ENCODE results near the gene CEBPA. TPM values are rescaled to one million over a fixed set of nuclear protein-coding genes. Genes with fewer than 3 reads are reported as not detected.
A peak's percentile ranks its signal among the peaks of the same experiment; 100 is the strongest.

CEBPA gene
- total RNA-seq, 1 donor from 2014 or later = 0.45 TPM

DNA sequence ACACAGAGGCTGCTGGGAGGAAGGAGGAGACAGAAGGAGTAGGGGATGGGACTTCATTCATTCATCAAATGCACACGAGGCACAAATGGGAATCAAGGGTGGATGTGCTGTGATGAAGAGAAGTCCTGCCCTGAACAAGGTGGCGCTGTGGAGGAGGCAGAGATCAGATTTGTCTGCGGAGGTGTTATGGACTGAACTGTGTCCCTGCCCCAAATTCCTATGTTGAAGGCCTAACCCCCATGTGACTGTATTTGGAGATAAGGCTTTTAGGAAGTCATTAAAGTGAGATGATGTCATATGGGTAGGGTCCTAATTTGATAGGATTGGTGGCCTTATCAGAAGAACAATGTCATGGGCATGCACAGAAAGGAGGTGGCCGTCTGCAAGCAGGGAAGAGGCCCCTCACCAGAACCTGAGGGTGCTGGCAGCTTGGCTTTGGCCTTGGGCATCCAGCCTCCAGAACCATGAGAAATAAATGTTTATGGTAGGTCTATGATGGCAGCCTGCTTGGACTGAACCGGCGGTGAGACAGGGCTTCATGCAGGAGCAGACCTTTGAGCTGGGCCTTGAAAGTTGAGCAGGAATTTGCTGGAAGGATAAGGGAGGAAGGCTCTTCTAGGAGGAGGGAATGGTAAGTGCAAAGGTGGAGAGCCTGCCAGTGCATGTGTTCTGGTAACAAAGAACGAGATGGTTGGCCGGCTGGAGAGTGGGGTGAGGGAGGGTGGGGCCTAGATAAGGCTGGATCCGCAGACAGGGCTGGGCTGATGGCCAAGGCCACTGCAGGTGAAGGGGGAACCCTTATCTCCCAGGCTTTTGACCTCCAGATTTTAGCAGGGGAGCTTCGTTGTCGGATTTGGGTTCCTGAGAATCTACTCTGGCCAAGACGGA lies 2.7 kb upstream of the CEBPA start:
- no peak for FAIRE-seq

DNA sequence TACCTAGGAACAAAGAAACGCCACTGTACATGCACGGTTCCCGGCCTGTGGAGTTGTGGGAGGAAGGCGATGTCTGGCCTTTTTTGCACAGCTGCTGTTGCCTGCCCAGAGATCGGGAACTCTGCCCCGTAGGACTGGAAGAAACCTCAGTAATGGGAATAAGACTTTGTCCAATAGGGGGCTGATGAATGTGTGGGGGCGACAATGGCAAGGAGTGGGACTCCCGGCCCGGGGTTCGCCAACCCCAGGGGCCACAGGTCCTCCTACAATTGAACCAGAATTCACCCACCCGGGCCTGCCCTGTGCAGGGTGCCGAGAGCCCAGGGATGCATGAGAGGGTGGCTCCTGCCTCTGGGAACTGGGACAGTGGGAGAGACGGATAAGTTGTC lies 2.0 kb upstream of the CEBPA start:
- Histone ChIP-seq H3K4me3 (ENCODE audit: insufficient read depth, low read depth, low read length) (no peak overlapping the region), H3K9me3 (ENCODE audit: insufficient read depth, low read depth, low read length) (no peaks in the 10 kb centered on the region), H3K36me3 (ENCODE audit: insufficient read depth, low read length) (no peaks in the 10 kb centered on the region), H3K79me2 (ENCODE audit: insufficient read depth, low read length) (no peaks in the 10 kb centered on the region), H4K20me1 (ENCODE audit: insufficient read depth, low read length) (no peaks in the 10 kb centered on the region), H3K4me1 (ENCODE audit: insufficient read depth, low read length) (no peaks in the 10 kb centered on the region), H2AFZ (ENCODE audit: low read depth, low read length) (no peak overlapping the region), H3K9ac (ENCODE audit: low read length) (no peak overlapping the region), H3K27me3 (ENCODE audit: insufficient read depth, low read length) (peaks cover 36% of the 10 kb centered on the region), H3K27ac (ENCODE audit: low read depth, low read length) (no peak overlapping the region), H3K4me2 (ENCODE audit: low read length) (no peak overlapping the region)
- Mint-ChIP-seq H3K27ac (ENCODE audit: unreplicated experiment) (no peak overlapping the region), H3K36me3 (ENCODE audit: low read depth, unreplicated experiment) (no peaks in the 10 kb centered on the region), H3K9me3 (ENCODE audit: unreplicated experiment) (peaks cover 4% of the 10 kb centered on the region), H3K27me3 (ENCODE audit: low read depth, unreplicated experiment) (peaks cover 45% of the 10 kb centered on the region), H3K4me3 (ENCODE audit: unreplicated experiment) (peak overlapping the region; percentile 51), H3K4me1 (ENCODE audit: low read depth, unreplicated experiment) (no peaks in the 10 kb centered on the region)
- DNase-seq (ENCODE audit: low read depth) (no peak), FAIRE-seq (no peak)
- TF ChIP-seq, protein P1, sequence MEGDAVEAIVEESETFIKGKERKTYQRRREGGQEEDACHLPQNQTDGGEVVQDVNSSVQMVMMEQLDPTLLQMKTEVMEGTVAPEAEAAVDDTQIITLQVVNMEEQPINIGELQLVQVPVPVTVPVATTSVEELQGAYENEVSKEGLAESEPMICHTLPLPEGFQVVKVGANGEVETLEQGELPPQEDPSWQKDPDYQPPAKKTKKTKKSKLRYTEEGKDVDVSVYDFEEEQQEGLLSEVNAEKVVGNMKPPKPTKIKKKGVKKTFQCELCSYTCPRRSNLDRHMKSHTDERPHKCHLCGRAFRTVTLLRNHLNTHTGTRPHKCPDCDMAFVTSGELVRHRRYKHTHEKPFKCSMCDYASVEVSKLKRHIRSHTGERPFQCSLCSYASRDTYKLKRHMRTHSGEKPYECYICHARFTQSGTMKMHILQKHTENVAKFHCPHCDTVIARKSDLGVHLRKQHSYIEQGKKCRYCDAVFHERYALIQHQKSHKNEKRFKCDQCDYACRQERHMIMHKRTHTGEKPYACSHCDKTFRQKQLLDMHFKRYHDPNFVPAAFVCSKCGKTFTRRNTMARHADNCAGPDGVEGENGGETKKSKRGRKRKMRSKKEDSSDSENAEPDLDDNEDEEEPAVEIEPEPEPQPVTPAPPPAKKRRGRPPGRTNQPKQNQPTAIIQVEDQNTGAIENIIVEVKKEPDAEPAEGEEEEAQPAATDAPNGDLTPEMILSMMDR (IDR thresholded peaks at IDR 0.05; ENCODE audit: insufficient read depth, low read depth, low read length) = no peak
- no peak for TF ChIP-seq EZH2 (IDR thresholded peaks at IDR 0.05; ENCODE audit: insufficient read depth, low read length)

More for the DNA sequence above, 2.7 kb upstream of the CEBPA start:
- Mint-ChIP-seq H3K4me3 (ENCODE audit: unreplicated experiment) (peak overlapping the region; percentile 51), H3K27ac (ENCODE audit: unreplicated experiment) (no peak overlapping the region), H3K27me3 (ENCODE audit: low read depth, unreplicated experiment) (peaks cover 49% of the 10 kb centered on the region), H3K9me3 (ENCODE audit: unreplicated experiment) (peaks cover 4% of the 10 kb centered on the region), H3K4me1 (ENCODE audit: low read depth, unreplicated experiment) (no peaks in the 10 kb centered on the region), H3K36me3 (ENCODE audit: low read depth, unreplicated experiment) (no peaks in the 10 kb centered on the region)
- Histone ChIP-seq H2AFZ (ENCODE audit: low read depth, low read length) (no peak overlapping the region), H3K4me2 (ENCODE audit: low read length) (no peak overlapping the region), H3K9me3 (ENCODE audit: insufficient read depth, low read depth, low read length) (no peaks in the 10 kb centered on the region), H3K4me1 (ENCODE audit: insufficient read depth, low read length) (no peaks in the 10 kb centered on the region), H4K20me1 (ENCODE audit: insufficient read depth, low read length) (no peaks in the 10 kb centered on the region), H3K9ac (ENCODE audit: low read length) (no peak overlapping the region), H3K79me2 (ENCODE audit: insufficient read depth, low read length) (no peaks in the 10 kb centered on the region), H3K27ac (ENCODE audit: low read depth, low read length) (no peak overlapping the region), H3K36me3 (ENCODE audit: insufficient read depth, low read length) (no peaks in the 10 kb centered on the region), H3K27me3 (ENCODE audit: insufficient read depth, low read length) (peaks cover 30% of the 10 kb centered on the region), H3K4me3 (ENCODE audit: insufficient read depth, low read depth, low read length) (no peak overlapping the region)
- DNase-seq (ENCODE audit: low read depth) = no peak
- no peak for TF ChIP-seq EZH2 (IDR thresholded peaks at IDR 0.05; ENCODE audit: insufficient read depth, low read length)
- TF ChIP-seq, protein P1 (IDR thresholded peaks at IDR 0.05; ENCODE audit: insufficient read depth, low read depth, low read length) = no peak

Data from astrocyte (in vitro differentiated cells and primary cell).